Measurements from ENCODE around the gene EDA.

EDA gene

GRCh38 chrX:70013466-70014381 is 397.8 kb downstream of the EDA start:
- in situ Hi-C loops (cut with MboI; ENCODE audit: low sequenced_read_pairs, unreplicated experiment) = no loop called here
- TF ChIP-seq, protein P1, sequence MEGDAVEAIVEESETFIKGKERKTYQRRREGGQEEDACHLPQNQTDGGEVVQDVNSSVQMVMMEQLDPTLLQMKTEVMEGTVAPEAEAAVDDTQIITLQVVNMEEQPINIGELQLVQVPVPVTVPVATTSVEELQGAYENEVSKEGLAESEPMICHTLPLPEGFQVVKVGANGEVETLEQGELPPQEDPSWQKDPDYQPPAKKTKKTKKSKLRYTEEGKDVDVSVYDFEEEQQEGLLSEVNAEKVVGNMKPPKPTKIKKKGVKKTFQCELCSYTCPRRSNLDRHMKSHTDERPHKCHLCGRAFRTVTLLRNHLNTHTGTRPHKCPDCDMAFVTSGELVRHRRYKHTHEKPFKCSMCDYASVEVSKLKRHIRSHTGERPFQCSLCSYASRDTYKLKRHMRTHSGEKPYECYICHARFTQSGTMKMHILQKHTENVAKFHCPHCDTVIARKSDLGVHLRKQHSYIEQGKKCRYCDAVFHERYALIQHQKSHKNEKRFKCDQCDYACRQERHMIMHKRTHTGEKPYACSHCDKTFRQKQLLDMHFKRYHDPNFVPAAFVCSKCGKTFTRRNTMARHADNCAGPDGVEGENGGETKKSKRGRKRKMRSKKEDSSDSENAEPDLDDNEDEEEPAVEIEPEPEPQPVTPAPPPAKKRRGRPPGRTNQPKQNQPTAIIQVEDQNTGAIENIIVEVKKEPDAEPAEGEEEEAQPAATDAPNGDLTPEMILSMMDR (IDR thresholded peaks at IDR 0.05; ENCODE audit: borderline replicate concordance, control extremely low read depth, extremely low read depth, insufficient read depth, missing control alignments) = no peak
- no peak for DNase-seq (ENCODE audit: low spot score)

DNA sequence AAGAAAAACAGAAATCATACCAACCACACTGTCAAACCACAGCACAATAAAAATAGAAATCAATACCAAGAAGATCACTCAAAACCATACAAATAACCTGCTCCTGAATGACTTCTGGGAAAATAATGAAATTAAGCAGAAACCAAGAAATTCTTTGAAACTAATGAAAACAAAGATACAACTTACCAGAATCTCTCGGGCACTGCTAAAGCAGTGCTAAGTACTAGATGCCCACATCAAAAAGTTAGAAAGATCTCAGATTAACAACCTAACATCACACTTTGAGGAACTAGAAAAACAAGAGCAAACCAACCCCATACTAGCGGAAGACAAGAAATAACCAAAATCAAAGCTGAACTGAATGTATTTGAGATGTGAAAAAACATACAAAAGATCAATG is 400.6 kb downstream of the EDA start:
- no peak for DNase-seq (ENCODE audit: low spot score)
- in situ Hi-C loops (cut with MboI; ENCODE audit: low sequenced_read_pairs, unreplicated experiment) = no loop called here
- TF ChIP-seq, protein P1 (IDR thresholded peaks at IDR 0.05; ENCODE audit: borderline replicate concordance, control extremely low read depth, extremely low read depth, insufficient read depth, missing control alignments) = no peak

DNA sequence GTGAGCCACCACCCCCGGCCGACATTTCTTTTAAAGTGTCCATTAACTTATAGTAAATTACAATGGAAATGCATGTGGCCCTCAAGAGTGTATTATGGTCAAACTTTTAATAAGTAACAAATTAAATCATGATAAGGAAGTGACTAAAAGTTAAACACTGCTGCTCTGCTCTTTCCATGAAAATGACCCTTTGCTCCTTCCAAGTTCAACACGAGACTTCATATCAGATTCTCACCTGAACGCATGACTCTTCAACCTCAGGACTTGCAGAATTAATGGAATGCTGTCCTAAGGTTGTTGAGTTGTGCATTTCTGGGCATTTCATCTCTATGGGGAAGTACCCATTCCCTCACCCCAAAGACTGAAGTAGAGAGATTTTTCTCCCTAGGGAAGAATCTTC is 406.7 kb downstream of the EDA start:
- no peak for DNase-seq (ENCODE audit: low spot score)
- TF ChIP-seq, protein P1 (IDR thresholded peaks at IDR 0.05; ENCODE audit: borderline replicate concordance, control extremely low read depth, extremely low read depth, insufficient read depth, missing control alignments) = no peak
- in situ Hi-C loops (cut with MboI; ENCODE audit: low sequenced_read_pairs, unreplicated experiment) = no loop called here

GRCh38 chrX:70025464-70025863 is 409.6 kb downstream of the EDA start:
- in situ Hi-C loops (cut with MboI; ENCODE audit: low sequenced_read_pairs, unreplicated experiment) = no loop called here

GRCh38 chrX:70026112-70026850 is 410.4 kb downstream of the EDA start:
- in situ Hi-C loops (cut with MboI; ENCODE audit: low sequenced_read_pairs, unreplicated experiment) = no loop called here
- DNase-seq (ENCODE audit: low spot score) = no peak

More at GRCh38 chrX:70025464-70025863, 409.6 kb downstream of the EDA start:
- DNase-seq (ENCODE audit: low spot score) = no peak
- TF ChIP-seq, protein P1 (IDR thresholded peaks at IDR 0.05; ENCODE audit: borderline replicate concordance, control extremely low read depth, extremely low read depth, insufficient read depth, missing control alignments) = no peak

GRCh38 chrX:70026851-70027200 is 410.9 kb downstream of the EDA start:
- in situ Hi-C loops (cut with MboI; ENCODE audit: low sequenced_read_pairs, unreplicated experiment) = no loop called here
- TF ChIP-seq, protein P1 (IDR thresholded peaks at IDR 0.05; ENCODE audit: borderline replicate concordance, control extremely low read depth, extremely low read depth, insufficient read depth, missing control alignments) = no peak
- no peak for DNase-seq (ENCODE audit: low spot score)

More at GRCh38 chrX:70026112-70026850, 410.4 kb downstream of the EDA start:
- TF ChIP-seq, protein P1 (IDR thresholded peaks at IDR 0.05; ENCODE audit: borderline replicate concordance, control extremely low read depth, extremely low read depth, insufficient read depth, missing control alignments) = no peak

All from GM13976 (cell line).